ENCODE data around the gene TRIO. TPM values are rescaled to one million over a fixed set of nuclear protein-coding genes. Genes with fewer than 3 reads are reported as not detected.

The TRIO gene
- total RNA-seq, 2 experiments from 2014 or later, result 4.1 to 6.5 TPM

- ChIA-PET POLR2A (no interaction called here), CTCF (no interaction called here)
- intact Hi-C loops (cut with DNase I, micrococcal nuclease), result no loop called here
- H3K4me3 ChIP-seq (ENCODE audit: low read length), result no peak overlapping the region
- Mint-ChIP-seq H3K4me3 (no peak overlapping the region), H3K9me3 (peaks cover 2% of the 10 kb centered on the region), H3K4me1 (ENCODE audit: low read depth) (no peaks in the 10 kb centered on the region), H3K36me3 (ENCODE audit: low read depth) (no peaks in the 10 kb centered on the region), H3K27ac (no peak overlapping the region), H3K27me3 (no peaks in the 10 kb centered on the region)
- no peak overlapping the region for H3K27ac ChIP-seq (ENCODE audit: low read depth in 1 of 2, low read length in 2 of 2)
- no peaks in the 10 kb centered on the region for H3K4me1 ChIP-seq (ENCODE audit: insufficient read depth, low read length)
- TF ChIP-seq CTCF (IDR thresholded peaks at IDR 0.05), result no peak
- ATAC-seq (ENCODE audit: poor library complexity), result no peak
- peaks cover 0 to 7% of the 10 kb centered on the region in 2 experiments for H3K9me3 ChIP-seq (ENCODE audit: control insufficient read depth in 1 of 2, insufficient read depth in 1 of 2, low read length in 2 of 2)
- no peaks in the 10 kb centered on the region for H3K27me3 ChIP-seq (ENCODE audit: control insufficient read depth in 1 of 2, insufficient read depth in 2 of 2, low read length in 2 of 2)
- no peaks in the 10 kb centered on the region for H3K36me3 ChIP-seq (ENCODE audit: insufficient read depth, low read length)
- no peak for DNase-seq
Measured at GRCh38 chr5:14455814-14456321, 312.7 kb downstream of the TRIO start.

- no peaks in the 10 kb centered on the region for H3K27me3 Mint-ChIP-seq
- H3K4me1 ChIP-seq (ENCODE audit: insufficient read depth, low read length), result no peaks in the 10 kb centered on the region
- POLR2A ChIA-PET, result no interaction called here
- CTCF ChIA-PET, result no interaction called here
- no peaks in the 10 kb centered on the region for H3K4me1 Mint-ChIP-seq (ENCODE audit: low read depth)
- intact Hi-C loops (cut with DNase I, micrococcal nuclease), result no loop called here
- ATAC-seq (ENCODE audit: poor library complexity), result no peak
- H3K27me3 ChIP-seq (ENCODE audit: control insufficient read depth in 1 of 2, insufficient read depth in 2 of 2, low read length in 2 of 2), result no peaks in the 10 kb centered on the region
- no peak for DNase-seq
- H3K36me3 ChIP-seq (ENCODE audit: insufficient read depth, low read length), result no peaks in the 10 kb centered on the region
- H3K4me3 Mint-ChIP-seq, result no peak overlapping the region
- no peak overlapping the region for H3K27ac Mint-ChIP-seq
- no peak overlapping the region for H3K4me3 ChIP-seq (ENCODE audit: low read length)
- H3K9me3 ChIP-seq (ENCODE audit: control insufficient read depth in 1 of 2, insufficient read depth in 1 of 2, low read length in 2 of 2), result peaks cover 0 to 7% of the 10 kb centered on the region in 2 experiments
- TF ChIP-seq CTCF (IDR thresholded peaks at IDR 0.05), result no peak
- no peak overlapping the region for H3K27ac ChIP-seq (ENCODE audit: low read depth in 1 of 2, low read length in 2 of 2)
- peaks cover 2% of the 10 kb centered on the region for H3K9me3 Mint-ChIP-seq
- no peaks in the 10 kb centered on the region for H3K36me3 Mint-ChIP-seq (ENCODE audit: low read depth)
Measured at GRCh38 chr5:14457476-14457875, 314.3 kb downstream of the TRIO start.

GRCh38 chr5:14458414-14458813, 315.3 kb downstream of the TRIO start:
- ATAC-seq (ENCODE audit: poor library complexity), result no peak
- Histone ChIP-seq H3K27ac (ENCODE audit: low read depth in 1 of 2, low read length in 2 of 2) (no peak overlapping the region), H3K4me3 (ENCODE audit: low read length) (no peak overlapping the region), H3K36me3 (ENCODE audit: insufficient read depth, low read length) (no peaks in the 10 kb centered on the region), H3K9me3 (ENCODE audit: control insufficient read depth in 1 of 2, insufficient read depth in 1 of 2, low read length in 2 of 2) (peaks cover 0 to 7% of the 10 kb centered on the region in 2 experiments), H3K4me1 (ENCODE audit: insufficient read depth, low read length) (no peaks in the 10 kb centered on the region), H3K27me3 (ENCODE audit: control insufficient read depth in 1 of 2, insufficient read depth in 2 of 2, low read length in 2 of 2) (no peaks in the 10 kb centered on the region)
- DNase-seq, result no peak
- Mint-ChIP-seq H3K9me3 (peaks cover 2% of the 10 kb centered on the region), H3K36me3 (ENCODE audit: low read depth) (no peaks in the 10 kb centered on the region), H3K27me3 (no peaks in the 10 kb centered on the region), H3K4me1 (ENCODE audit: low read depth) (no peaks in the 10 kb centered on the region), H3K4me3 (no peak overlapping the region), H3K27ac (no peak overlapping the region)
- intact Hi-C loops (cut with DNase I, micrococcal nuclease), result no loop called here
- no peak for TF ChIP-seq CTCF (IDR thresholded peaks at IDR 0.05)
- ChIA-PET CTCF (no interaction called here), POLR2A (no interaction called here)
